ENCODE measurements around the gene NAP1L1. TPM values are rescaled to one million over a fixed set of nuclear protein-coding genes. Genes with fewer than 3 reads are reported as not detected.

NAP1L1 gene
- total RNA-seq, 1 experiment from 2014 or later = 587 TPM

DNA sequence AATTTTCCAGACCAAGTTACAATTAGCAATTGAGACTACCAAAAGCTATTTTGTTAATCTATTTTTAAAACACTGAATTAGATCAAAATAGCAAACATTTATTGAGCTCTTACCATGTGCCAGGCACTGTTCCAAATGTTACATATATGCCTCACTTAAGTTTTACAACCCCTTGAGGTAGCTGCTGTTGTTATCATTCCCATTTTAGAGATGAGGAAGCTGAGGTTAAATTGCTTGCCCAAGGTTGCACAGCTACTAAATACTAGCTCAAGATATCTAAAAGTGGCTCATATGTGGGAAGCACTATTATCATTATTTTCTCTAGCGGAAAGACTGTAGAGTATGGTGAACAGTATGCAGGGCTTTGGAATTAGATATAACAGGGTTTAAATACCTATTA lies 19.5 kb upstream of the NAP1L1 start:
- TF ChIP-seq EZH2 (IDR thresholded peaks at IDR 0.05; ENCODE audit: low read depth) = no peak
- TF ChIP-seq, protein P1, sequence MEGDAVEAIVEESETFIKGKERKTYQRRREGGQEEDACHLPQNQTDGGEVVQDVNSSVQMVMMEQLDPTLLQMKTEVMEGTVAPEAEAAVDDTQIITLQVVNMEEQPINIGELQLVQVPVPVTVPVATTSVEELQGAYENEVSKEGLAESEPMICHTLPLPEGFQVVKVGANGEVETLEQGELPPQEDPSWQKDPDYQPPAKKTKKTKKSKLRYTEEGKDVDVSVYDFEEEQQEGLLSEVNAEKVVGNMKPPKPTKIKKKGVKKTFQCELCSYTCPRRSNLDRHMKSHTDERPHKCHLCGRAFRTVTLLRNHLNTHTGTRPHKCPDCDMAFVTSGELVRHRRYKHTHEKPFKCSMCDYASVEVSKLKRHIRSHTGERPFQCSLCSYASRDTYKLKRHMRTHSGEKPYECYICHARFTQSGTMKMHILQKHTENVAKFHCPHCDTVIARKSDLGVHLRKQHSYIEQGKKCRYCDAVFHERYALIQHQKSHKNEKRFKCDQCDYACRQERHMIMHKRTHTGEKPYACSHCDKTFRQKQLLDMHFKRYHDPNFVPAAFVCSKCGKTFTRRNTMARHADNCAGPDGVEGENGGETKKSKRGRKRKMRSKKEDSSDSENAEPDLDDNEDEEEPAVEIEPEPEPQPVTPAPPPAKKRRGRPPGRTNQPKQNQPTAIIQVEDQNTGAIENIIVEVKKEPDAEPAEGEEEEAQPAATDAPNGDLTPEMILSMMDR (conservative IDR thresholded peaks at IDR 0.05) = no peak
- DNase-seq = no peak
- ChIA-PET POLR2A (ENCODE audit: unreplicated experiment) (no interaction called here), CTCF (no interaction called here)
- intact Hi-C loops (cut with micrococcal nuclease; ENCODE audit: unreplicated experiment) = no loop called here
- Histone ChIP-seq H3K27ac (no peak overlapping the region), H3K9me2 (ENCODE audit: insufficient read depth) (no peaks in the 10 kb centered on the region; the same call in 1 of the 2 replicates), H3K36me3 (ENCODE audit: low read depth) (no peaks in the 10 kb centered on the region), H3K4me1 (replicated peaks; ENCODE audit: insufficient read depth) (peaks cover 7% of the 10 kb centered on the region), H3K27me3 (ENCODE audit: insufficient read depth, low read depth) (no peaks in the 10 kb centered on the region), H2AFZ (no peak overlapping the region), H3K9me3 (ENCODE audit: insufficient read depth, low read depth) (no peaks in the 10 kb centered on the region), H4K20me1 (ENCODE audit: insufficient read depth) (no peaks in the 10 kb centered on the region), H3F3A (ENCODE audit: insufficient read depth, low read depth) (no peaks in the 10 kb centered on the region), H3K4me3 (no peak overlapping the region), H3K79me2 (ENCODE audit: low read depth) (no peaks in the 10 kb centered on the region), H3K4me2 (no peak overlapping the region)
- no TSS peak for BruUV-seq (replicated peaks)

DNA sequence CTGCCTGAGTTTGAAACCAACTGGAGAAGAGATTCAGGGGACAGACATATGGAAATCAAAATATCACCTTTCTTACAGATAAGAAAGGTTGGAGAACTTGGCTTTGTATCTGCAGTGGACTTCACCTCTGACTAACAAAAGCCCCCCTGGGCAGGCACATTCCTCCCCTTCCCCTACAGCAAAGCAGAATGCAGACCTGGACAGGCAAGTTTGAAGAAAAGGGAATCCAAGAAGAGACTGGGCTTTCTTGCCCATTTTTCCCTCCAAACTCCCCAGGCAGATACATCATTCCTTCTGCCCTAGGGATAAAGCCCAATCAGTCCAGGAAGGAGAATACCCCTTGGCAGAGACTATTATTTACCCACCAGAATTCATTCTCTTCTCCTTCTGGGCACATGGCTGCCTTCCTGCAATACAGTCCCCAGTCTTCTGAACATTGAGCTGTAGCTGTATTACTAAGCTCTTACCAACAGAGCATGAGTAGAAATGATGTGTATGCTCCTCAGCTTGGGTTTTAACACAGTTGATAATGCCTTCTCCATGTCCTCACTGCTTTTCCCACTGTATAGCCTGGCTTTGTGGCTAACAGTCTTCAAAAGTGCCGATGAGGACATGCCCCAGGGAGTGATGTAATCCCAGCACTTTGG lies 17.4 kb upstream of the NAP1L1 start:
- Histone ChIP-seq H3K9me2 (ENCODE audit: insufficient read depth) (no peaks in the 10 kb centered on the region; the same call in 1 of the 2 replicates), H3K4me3 (no peak overlapping the region), H3K4me2 (no peak overlapping the region), H3K4me1 (replicated peaks; ENCODE audit: insufficient read depth) (peaks cover 7% of the 10 kb centered on the region), H3K27ac (no peak overlapping the region), H2AFZ (no peak overlapping the region), H3K79me2 (ENCODE audit: low read depth) (no peaks in the 10 kb centered on the region), H3K36me3 (ENCODE audit: low read depth) (no peaks in the 10 kb centered on the region), H3K9me3 (ENCODE audit: insufficient read depth, low read depth) (no peaks in the 10 kb centered on the region), H4K20me1 (ENCODE audit: insufficient read depth) (no peaks in the 10 kb centered on the region), H3K27me3 (ENCODE audit: insufficient read depth, low read depth) (no peaks in the 10 kb centered on the region), H3F3A (ENCODE audit: insufficient read depth, low read depth) (no peaks in the 10 kb centered on the region)
- DNase-seq = no peak
- TF ChIP-seq, protein P1 (conservative IDR thresholded peaks at IDR 0.05) = no peak
- TF ChIP-seq EZH2 (IDR thresholded peaks at IDR 0.05; ENCODE audit: low read depth) = no peak
- ChIA-PET CTCF (no interaction called here), POLR2A (ENCODE audit: unreplicated experiment) (no interaction called here)
- no TSS peak for BruUV-seq (replicated peaks)
- intact Hi-C loops (cut with micrococcal nuclease; ENCODE audit: unreplicated experiment) = no loop called here

DNA sequence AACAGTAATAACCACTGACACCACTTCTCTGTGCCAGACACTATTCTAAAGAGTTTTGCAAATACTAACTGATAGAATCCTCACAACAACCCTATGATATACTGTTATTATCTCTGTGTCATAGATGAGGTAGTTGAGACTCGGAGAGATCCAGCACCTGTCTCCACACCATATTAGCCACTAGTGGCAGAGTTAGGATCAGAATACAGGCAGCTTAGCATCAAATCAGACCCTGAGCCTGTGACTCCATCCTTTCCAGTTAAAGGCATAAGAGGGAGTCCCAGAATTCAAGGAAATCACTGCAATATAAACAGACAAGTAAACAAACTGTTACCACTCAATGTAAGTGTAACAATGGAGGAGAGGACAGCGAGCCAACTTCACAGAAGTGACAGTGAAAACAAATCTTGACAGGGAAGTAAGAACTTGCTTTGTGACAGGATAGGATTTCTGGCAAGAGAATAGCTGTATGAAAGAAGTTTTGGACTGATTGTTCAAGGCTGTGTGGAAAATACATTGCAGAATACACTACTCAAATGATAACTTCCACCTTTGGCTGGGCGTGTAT lies 11.7 kb upstream of the NAP1L1 start:
- Histone ChIP-seq H3K36me3 (ENCODE audit: low read depth) (no peaks in the 10 kb centered on the region), H4K20me1 (ENCODE audit: insufficient read depth) (no peaks in the 10 kb centered on the region), H3K4me3 (no peak overlapping the region), H2AFZ (no peak overlapping the region), H3K9me2 (ENCODE audit: insufficient read depth) (no peaks in the 10 kb centered on the region), H3K79me2 (ENCODE audit: low read depth) (no peaks in the 10 kb centered on the region), H3K27me3 (ENCODE audit: insufficient read depth, low read depth) (no peaks in the 10 kb centered on the region), H3F3A (ENCODE audit: insufficient read depth, low read depth) (no peaks in the 10 kb centered on the region), H3K4me2 (no peak overlapping the region), H3K9me3 (ENCODE audit: insufficient read depth, low read depth) (no peaks in the 10 kb centered on the region), H3K4me1 (replicated peaks; ENCODE audit: insufficient read depth) (no peaks in the 10 kb centered on the region), H3K27ac (no peak overlapping the region)
- TF ChIP-seq EZH2 (IDR thresholded peaks at IDR 0.05; ENCODE audit: low read depth) = no peak
- no peak for DNase-seq
- POLR2A ChIA-PET (ENCODE audit: unreplicated experiment) = no interaction called here
- CTCF ChIA-PET = no interaction called here
- no TSS peak for BruUV-seq (replicated peaks)
- intact Hi-C loops (cut with micrococcal nuclease; ENCODE audit: unreplicated experiment) = no loop called here

DNA sequence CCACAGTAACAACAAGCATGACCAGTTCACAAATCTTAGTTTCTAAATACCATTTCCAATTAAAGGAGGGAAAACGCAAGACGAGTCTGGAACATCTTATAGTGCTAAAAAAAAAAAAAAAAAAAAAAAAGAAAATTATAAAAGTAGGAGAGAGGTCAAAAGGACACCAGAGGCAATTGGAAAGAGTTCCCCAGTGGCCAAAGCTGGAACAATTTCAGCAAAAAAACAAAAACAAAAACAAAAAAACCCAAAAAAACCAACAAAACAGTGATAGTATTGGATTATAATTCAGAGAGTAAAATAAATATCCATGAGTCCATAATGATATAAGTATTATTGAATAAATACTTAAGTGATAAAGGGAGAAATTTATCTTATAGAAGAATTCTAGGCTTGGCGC lies 10.3 kb upstream of the NAP1L1 start:
- Histone ChIP-seq H2AFZ (no peak overlapping the region), H3K79me2 (ENCODE audit: low read depth) (no peaks in the 10 kb centered on the region), H3K4me1 (replicated peaks; ENCODE audit: insufficient read depth) (no peaks in the 10 kb centered on the region), H3K9me2 (ENCODE audit: insufficient read depth) (no peaks in the 10 kb centered on the region), H3K4me3 (no peak overlapping the region), H3K27me3 (ENCODE audit: insufficient read depth, low read depth) (no peaks in the 10 kb centered on the region), H3F3A (ENCODE audit: insufficient read depth, low read depth) (no peaks in the 10 kb centered on the region), H3K9me3 (ENCODE audit: insufficient read depth, low read depth) (no peaks in the 10 kb centered on the region), H3K36me3 (ENCODE audit: low read depth) (no peaks in the 10 kb centered on the region), H3K4me2 (no peak overlapping the region), H4K20me1 (ENCODE audit: insufficient read depth) (no peaks in the 10 kb centered on the region), H3K27ac (no peak overlapping the region)
- CTCF ChIA-PET = no interaction called here
- intact Hi-C loops (cut with micrococcal nuclease; ENCODE audit: unreplicated experiment) = no loop called here
- no TSS peak for BruUV-seq (replicated peaks)
- DNase-seq = no peak
- POLR2A ChIA-PET (ENCODE audit: unreplicated experiment) = no interaction called here
- TF ChIP-seq, protein P1 (conservative IDR thresholded peaks at IDR 0.05) = no peak

Data from PC-9 (cell line).